ENCODE measurements around the gene CGRRF1.

DNA sequence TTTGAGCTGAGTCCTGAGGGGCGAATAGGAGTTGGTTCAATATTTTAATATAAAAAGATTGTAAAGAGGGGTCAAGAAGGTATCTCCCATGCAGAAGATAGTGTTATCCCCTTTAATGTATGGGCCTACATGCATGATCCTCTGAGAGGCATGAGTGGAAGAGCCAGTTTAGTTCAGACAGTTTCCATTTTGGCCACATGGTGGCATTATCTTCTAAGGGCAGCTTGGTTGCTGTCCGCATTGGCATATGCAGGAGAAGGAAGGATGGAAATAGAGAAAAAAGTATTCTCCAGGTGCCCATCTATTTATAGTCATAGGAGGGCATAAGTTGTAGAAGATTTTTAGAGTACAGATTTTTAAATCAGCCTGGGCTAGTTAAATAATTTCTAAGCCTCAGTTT lies 62.6 kb downstream of the CGRRF1 start:
- TF ChIP-seq, protein P1, sequence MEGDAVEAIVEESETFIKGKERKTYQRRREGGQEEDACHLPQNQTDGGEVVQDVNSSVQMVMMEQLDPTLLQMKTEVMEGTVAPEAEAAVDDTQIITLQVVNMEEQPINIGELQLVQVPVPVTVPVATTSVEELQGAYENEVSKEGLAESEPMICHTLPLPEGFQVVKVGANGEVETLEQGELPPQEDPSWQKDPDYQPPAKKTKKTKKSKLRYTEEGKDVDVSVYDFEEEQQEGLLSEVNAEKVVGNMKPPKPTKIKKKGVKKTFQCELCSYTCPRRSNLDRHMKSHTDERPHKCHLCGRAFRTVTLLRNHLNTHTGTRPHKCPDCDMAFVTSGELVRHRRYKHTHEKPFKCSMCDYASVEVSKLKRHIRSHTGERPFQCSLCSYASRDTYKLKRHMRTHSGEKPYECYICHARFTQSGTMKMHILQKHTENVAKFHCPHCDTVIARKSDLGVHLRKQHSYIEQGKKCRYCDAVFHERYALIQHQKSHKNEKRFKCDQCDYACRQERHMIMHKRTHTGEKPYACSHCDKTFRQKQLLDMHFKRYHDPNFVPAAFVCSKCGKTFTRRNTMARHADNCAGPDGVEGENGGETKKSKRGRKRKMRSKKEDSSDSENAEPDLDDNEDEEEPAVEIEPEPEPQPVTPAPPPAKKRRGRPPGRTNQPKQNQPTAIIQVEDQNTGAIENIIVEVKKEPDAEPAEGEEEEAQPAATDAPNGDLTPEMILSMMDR (IDR thresholded peaks at IDR 0.05): peak; percentile 59
- no peak for TF ChIP-seq SIN3A (IDR thresholded peaks at IDR 0.05; ENCODE audit: borderline replicate concordance, insufficient read depth, low read depth, low read length)

Data from Panc1 (cell line).